HG03457 (cell line): ENCODE measurements around the gene CYLD.

ENCODE experiments used
- ATAC-seq: cut with Tn5 transposase; IDR thresholded peaks from one replicate; pipeline ENCODE4 v1.9.1; 2021; ENCODE audit warnings: moderate number of reproducible peaks; ENCODE audit not compliant: unreplicated experiment

The CYLD gene

DNA sequence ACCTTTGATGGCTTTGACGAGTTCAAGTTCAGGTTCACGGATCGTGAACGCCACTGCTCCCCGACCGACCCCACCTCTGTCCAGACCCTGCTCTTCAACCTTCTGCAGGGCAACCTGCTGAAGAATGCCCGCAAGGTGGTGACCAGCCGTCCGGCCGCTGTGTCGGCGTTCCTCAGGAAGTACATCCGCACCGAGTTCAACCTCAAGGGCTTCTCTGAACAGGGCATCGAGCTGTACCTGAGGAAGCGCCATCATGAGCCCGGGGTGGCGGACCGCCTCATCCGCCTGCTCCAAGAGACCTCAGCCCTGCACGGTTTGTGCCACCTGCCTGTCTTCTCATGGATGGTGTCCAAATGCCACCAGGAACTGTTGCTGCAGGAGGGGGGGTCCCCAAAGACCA, 30.8 kb upstream of the CYLD start:
- no peak for ATAC-seq

- no peak for ATAC-seq
Measured at GRCh38 chr16:50711862-50712559, 29.9 kb upstream of the CYLD start.

GRCh38 chr16:50712560-50712898, 29.4 kb upstream of the CYLD start:
- no peak for ATAC-seq

DNA sequence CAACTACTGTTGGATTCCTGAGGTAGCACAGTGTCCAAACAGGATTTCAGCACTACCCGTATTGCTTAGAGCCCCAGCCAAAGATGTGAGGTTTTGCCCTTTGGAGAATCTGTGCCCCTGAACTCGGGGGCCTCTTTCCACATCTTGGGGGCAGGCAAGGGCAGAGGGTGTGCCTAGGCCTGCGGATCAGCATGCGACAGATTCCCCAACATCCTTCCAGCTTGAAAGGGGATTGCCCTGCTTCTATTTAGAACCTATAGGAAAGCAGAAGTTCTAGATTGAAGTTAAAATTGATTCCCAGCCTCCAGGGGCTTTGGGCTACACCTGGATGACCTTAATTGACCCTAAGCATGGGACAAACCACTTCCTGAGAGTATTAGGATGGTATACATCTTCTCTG, 28.9 kb upstream of the CYLD start:
- ATAC-seq = no peak

GRCh38 chr16:50717091-50717490, 24.8 kb upstream of the CYLD start:
- ATAC-seq = no peak

DNA sequence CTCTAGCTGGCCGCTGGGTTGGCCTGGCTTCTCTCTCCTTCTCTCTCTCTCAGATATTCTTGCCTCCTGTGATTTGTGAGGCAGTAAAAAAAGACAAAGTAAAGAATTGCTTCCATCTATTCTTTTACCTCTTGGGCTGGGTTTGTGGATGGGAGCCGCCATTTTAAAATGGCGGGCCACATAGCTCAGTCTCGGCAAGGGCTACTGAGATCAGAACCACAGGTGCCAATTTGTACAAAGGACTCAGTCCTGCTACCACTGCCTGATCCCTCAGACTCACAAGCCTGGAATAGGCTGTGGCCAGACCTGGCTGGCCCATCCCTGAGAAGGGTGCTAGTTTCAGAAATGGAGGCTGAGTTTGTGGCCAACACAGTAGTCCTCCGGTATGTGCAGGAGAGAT, 24.4 kb upstream of the CYLD start:
- no peak for ATAC-seq

DNA sequence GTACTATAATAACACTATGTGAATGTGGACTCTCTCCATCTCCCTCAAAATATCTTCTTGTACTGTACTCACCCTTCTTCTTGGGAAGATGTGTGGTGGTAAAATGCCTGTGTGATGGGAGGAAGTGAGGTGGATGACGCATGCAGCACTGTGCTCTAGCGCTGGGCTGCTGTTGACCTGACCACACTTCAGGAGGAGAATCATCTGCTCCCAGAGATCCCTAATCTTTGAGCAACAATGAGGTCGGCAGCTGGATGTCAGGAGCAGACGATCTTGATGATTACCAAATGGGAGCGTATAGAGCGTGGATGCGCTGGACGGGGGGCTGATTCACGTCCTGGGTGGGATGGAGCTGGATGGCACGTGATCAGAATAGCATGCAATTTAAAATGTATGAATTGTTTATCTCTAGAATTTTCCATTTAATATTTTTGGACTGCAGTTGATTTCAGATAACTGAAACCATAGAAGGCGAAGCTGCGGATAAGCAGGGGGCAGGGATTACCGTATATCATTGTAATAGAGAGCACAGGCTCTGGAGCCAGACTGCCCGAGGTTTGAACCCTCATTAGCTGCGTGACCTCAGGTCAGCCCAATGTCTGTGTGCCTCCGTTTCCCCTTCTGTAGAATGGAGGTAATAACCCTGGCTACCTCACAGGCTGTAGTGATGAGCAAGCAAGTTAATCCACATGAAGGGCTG, 23.7 kb upstream of the CYLD start:
- no peak for ATAC-seq

DNA sequence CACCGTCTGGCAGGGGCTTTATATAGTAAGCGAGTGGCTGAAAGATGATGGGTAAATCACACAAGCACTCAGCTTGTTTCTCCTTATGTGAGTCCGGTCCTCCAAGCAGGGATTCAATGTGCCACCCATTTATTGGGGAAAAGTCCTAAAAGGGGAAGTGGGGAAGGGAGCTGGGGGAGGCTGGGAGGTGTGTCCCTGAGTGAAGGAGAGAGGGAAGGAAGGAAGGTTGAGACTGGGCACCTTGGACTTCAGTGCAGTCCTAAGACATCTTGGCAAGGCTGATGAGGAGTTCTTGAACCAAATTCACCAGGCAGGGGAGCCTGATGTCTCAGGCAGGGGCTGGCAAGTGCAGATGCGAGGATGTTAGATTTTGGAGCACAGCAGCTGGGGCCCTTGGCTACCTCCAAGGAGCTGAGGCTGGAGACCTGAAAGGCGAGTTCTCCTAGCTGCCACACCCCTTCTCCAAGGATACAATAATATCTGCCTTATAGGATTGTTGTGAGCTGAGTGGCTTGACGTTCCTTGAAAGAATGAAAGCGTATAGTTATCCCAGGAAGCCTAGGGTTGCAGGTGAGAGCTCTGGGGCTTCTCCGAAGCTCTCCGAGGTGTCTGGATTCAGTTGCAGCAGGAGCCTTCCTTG, 23.0 kb upstream of the CYLD start:
- no peak for ATAC-seq

DNA sequence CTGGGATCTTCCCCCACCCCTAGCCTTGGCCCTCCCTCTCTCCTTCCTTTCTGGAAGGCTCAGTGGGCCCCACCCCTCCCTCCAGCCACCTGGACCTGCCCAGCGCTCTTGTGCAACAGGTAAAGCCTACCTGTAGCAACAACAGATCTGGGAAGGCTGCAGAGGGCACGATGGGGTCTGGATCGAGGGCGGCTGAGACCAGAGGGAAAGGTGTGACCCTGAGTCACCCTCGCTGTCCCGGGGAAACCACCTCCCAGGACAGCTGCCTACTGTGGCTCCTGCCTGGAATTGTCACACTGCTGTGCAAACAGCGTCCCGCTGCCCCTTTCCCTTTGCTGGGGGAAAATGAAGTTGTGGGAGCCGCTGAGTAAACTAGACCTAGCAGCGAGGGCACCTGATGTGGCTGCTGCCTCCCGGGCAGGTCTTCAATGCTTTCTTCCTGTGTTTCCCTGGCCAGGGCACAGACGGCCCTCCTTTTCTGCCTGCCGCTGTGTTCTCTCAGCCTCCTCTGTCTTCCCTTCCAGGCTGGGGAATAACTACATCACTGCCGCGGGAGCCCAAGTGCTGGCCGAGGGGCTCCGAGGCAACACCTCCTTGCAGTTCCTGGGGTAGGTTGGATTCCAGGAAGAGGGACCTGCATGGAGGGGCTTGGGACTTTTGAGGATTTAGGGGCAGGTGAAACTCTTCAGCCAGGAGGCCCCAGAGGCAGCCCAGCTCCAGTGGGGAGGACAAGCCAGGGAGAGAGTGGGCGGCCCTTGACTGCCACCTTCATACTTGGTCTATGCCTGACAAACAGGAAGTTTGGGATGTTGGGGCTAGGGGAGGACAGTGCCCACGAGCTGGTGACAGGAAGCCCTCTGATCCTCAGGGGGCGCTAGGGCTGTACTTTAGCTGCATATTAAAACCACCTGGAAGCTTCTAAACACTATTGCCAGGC, 22.2 kb upstream of the CYLD start:
- no peak for ATAC-seq

- no peak for ATAC-seq
Measured at GRCh38 chr16:50721549-50722404, 20.1 kb upstream of the CYLD start.

DNA sequence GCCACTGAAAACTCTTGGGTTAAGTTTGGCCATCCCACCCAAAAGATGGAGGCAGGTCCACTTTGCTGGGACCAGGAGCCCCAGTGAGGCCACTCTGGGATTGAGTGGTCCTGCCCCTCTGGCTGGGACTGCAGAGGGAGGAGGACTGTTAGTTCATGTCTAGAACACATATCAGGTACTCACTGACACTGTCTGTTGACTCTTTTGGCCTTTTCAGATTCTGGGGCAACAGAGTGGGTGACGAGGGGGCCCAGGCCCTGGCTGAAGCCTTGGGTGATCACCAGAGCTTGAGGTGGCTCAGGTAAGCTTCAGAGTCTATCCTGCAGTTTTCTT, 19.5 kb upstream of the CYLD start:
- no peak for ATAC-seq

DNA sequence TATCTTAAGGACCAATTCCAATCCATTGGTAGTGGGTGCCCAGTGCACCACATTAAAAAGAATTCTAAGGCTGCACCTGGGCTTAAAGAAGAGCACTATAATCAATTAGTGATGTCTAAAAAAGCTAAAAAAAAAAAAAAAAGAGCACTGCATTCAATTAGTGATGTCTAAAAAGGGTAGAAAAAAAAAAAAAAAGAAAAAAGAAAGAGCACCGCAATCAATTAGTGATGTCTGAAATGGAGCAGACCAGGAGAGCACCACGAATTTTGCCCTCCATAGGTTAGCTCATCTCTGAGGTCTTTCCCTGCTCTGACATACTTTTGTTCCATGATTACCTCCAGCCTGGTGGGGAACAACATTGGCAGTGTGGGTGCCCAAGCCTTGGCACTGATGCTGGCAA, 18.9 kb upstream of the CYLD start:
- no peak for ATAC-seq

DNA sequence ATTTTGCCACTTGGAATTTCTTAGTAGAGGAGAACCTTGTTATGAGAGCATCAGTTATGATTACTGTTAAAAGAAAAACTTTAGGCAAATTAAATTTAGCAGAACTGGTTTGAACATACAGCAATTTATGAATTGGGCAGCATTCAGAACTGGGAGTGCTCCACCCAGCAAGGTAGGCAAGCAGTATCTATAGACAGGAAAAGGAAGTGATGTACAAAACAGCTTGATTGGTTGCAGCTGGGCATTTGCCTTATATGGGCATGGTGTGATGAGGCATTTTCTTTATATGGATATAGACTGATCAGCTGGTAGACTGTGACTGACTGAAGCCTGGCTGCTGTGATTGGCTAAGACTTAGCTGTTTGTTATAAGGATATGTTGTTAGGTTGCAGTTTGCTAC, 17.6 kb upstream of the CYLD start:
- ATAC-seq = no peak

DNA sequence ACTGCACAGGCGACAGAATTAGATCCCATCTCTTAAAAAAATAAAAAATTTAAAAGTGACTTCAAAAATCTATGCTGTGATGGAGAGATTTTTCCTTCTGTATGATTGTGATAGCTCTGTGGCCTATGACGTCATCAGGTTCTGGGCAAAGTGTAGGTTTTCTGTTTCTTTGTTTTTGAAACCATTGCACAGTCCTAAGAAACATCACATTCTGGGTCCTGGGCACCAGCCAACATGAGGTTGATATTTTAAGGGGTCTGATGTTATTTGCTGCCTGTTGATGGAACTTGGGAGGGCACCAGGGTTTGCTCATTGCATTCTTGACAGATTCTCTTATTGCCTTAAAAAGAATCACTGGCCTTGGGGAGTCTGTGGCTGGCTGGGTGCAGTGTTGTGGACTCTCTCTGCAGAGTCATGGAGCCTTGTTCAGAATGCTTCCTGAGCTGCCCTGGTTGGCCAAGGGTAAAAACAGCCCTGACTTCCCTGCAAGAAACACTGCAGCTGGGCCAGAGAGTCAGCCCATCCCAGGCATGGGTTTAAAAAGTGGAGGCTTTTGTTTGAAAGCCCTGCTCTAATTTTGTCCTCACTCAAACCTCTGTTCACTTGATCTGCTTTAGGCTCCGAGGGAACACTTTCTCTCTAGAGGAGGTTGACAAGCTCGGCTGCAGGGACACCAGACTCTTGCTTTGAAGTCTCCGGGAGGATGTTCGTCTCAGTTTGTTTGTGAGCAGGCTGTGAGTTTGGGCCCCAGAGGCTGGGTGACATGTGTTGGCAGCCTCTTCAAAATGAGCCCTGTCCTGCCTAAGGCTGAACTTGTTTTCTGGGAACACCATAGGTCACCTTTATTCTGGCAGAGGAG, 10.5 kb upstream of the CYLD start:
- ATAC-seq = no peak

DNA sequence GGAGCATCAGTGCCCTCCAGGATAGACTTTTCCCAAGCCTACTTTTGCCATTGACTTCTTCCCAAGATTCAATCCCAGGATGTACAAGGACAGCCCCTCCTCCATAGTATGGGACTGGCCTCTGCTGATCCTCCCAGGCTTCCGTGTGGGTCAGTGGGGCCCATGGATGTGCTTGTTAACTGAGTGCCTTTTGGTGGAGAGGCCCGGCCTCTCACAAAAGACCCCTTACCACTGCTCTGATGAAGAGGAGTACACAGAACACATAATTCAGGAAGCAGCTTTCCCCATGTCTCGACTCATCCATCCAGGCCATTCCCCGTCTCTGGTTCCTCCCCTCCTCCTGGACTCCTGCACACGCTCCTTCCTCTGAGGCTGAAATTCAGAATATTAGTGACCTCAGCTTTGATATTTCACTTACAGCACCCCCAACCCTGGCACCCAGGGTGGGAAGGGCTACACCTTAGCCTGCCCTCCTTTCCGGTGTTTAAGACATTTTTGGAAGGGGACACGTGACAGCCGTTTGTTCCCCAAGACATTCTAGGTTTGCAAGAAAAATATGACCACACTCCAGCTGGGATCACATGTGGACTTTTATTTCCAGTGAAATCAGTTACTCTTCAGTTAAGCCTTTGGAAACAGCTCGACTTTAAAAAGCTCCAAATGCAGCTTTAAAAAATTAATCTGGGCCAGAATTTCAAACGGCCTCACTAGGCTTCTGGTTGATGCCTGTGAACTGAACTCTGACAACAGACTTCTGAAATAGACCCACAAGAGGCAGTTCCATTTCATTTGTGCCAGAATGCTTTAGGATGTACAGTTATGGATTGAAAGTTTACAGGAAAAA, 9.7 kb upstream of the CYLD start:
- ATAC-seq = no peak

DNA sequence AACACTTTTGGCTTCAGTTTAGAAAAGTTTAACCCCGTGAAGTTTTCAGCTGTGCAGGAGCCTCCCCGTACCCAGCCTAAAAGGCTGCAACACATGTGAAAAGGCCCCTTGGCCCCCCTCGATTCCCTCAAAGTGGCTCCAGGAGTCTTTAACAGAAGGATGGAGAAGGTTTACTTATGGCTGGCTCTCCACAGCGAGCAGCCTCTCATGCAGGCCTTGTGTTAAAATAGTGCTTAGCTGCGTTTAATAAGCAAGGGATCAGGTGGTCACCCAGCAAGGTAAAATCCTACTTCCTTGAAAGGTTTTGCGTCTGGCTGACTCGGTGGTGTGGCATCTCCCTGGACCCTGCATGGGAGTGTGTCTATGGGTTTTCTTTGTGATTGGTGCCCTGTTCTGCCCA, 8.4 kb upstream of the CYLD start:
- no peak for ATAC-seq

DNA sequence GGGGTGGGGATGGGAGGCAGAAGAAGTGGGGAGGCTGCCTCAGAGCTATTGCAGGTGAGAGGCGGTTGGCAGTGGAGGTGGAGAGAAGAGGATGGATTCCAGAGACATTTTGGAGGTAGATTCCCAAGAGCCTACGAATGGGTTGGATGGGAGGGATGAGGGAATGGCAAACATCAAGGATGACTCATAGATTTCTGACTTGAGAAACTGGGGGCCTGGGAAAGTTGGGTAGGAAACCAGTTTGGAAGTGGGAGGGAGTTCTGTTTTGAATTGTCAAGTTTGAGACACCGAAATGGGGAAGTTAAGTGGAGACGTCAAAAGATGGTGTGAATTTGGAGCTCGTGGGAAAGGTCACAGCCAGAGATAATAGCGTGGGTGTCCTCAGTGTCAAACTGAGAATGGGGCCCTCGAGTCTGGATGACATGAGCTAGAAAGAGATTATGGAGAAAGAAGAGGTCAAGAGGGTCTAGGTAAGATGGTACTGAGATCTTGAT, 6.2 kb upstream of the CYLD start:
- no peak for ATAC-seq

DNA sequence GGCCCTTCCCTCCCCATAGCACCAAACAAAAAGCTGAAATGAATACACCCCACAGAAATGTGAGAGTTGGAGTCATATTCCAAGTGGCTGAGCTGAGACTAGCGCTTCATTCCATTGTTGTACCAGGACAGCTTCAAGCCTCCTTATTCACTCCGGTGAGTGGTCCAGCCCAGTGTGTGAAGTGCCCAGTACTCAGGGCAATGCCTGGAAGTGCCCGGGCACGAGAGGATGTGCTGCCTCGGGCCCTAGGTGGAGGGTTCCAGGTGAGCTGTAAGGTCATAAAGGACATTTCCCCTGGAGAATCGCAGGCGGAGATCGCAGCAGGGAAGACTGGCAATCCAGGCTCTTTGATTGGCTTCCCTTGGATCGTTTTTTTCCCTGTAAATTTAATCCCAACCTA, 5.4 kb upstream of the CYLD start:
- ATAC-seq = no peak
